Motor neuron (in vitro differentiated cells): ENCODE data around the gene BUB1. TPM values are rescaled to one million over a fixed set of nuclear protein-coding genes. Genes with fewer than 3 reads are reported as not detected.
"Not testable (repeated sequence)": the region's sequence is repeated elsewhere in the genome, so short reads cannot be mapped to it uniquely, and the experiment has no call there.

Source experiments
- ATAC-seq, 8 experiments: fragments of 200-7000 bp; cut with Tn5 transposase; replicated peaks in 6 of 8; 2 replicates each; pipeline ENCODE4 v1.8.0; 2021; ENCODE audit warnings: mild to moderate bottlenecking in 8 of 8, moderate library complexity in 8 of 8
- H3K27ac ChIP-seq, 2 donors: fragments of 250-450 bp; sonication (Bioruptor Pico); 2 replicates each; pipeline ENCODE4 v1.9.0; 2021; ENCODE audit warnings: antibody characterized with exemption in 2 of 2, mild to moderate bottlenecking in 2 of 2, moderate library complexity in 1 of 2
- H3K4me1 ChIP-seq, 2 donors: fragments of 250-450 bp; sonication (Bioruptor Pico); replicated peaks in 1 of 2; 2 replicates each; pipeline ENCODE4 v1.6.1; 2021; ENCODE audit warnings: antibody characterized with exemption in 2 of 2, mild to moderate bottlenecking in 2 of 2, moderate library complexity in 1 of 2
- H3K4me3 ChIP-seq, 5 donors: fragments of 250-450 bp; sonication (Bioruptor Pico); 2 replicates each; pipeline ENCODE4 v1.9.0; 2021; ENCODE audit warnings: antibody characterized with exemption in 5 of 5, mild to moderate bottlenecking in 5 of 5, moderate library complexity in 4 of 5
- WGBS, 10 experiments: fragments of 450-650 bp; shearing (Covaris generic); methylation state at CpG; one replicate each; pipeline ENCODE4 v1.0.0; 2022; 5-methylcytosine and 5-hydroxymethylcytosine counted together
- in situ Hi-C, 9 experiments: fragments of 400-800 bp; cut with MboI; loops; one replicate each; pipeline ENCODE4 v1.15.0; 2021; ENCODE audit warnings: low sequenced_read_pairs in 9 of 9, low pct_unique_long_range_greater_than_20kb in 2 of 9; ENCODE audit not compliant: unreplicated experiment in 9 of 9
- total RNA-seq, 8 experiments: library from RNA; unstranded; fragments of 300-600 nt; gene quantifications; 2 replicates each; pipeline versions ENCODE4 v1.2.3 to v1.2.4, GENCODE V29; 2022

Gene BUB1
- total RNA-seq, 8 experiments from 2014 or later, result 0.76 to 112 (median 17.4) TPM

DNA sequence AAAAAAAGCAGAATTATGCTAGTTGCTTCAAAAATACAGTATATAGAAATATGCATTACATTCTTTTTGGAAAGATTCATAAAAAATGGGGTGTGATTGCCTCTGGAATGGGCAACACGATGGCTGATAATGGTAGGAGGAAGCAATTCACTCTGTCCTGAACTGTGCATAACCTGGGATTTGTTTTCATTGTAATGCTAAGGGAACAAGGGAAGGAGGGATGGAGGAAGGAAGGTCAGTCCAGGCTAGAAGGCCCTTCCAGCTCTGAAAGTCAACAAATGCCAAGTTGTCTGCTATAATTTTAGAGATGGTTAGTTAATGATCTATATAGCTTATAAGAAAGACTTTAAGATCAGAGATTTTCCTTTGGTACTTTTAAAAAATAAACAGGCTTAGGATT, 40.8 kb downstream of the BUB1 start:
- no peak overlapping the region for H3K27ac ChIP-seq
- H3K4me3 ChIP-seq, result no peak overlapping the region
- no peak for ATAC-seq
- in situ Hi-C loops, result no loop called here
- 43 to 87% (median 75%) methylated on average over 1 of the region's 1 CpG; no CpG with 5 or more reads in 5 of the 10 experiments for WGBS, 10 experiments
- H3K4me1 ChIP-seq, result no peaks in the 10 kb centered on the region

DNA sequence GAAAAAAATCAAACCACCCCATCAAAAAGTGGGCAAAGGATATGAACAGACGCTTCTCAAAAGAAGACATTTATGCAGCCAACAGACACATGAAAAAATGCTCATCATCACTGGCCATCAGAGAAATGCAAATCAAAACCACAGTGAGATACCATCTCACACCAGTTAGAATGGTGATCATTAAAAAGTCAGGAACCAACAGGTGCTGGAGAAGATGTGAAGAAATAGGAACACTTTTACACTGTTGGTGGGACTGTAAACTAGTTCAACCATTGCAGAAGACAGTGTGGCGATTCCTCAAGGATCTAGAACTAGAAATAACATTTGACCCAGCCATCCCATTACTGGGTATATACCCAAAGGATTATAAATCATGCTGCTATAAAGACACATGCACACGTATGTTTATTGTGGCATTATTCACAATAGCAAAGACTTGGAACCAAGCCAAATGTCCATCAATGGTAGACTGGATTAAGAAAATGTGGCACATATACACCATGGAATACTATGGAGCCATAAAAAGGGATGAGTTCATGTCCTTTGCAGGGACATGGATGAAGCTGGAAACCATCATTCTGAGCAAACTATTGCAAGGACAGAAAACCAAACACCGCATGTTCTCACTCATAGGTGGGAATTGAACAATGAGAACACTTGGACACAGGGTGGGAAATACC, 41.8 kb downstream of the BUB1 start:
- ATAC-seq, in situ Hi-C loops, H3K4me1 ChIP-seq, H3K27ac ChIP-seq, H3K4me3 ChIP-seq: not testable (repeated sequence)
- WGBS, 10 experiments, result no CpG with 5 or more reads among the region's 4 CpGs

GRCh38 chr2:110627348-110627747, 50.5 kb downstream of the BUB1 start:
- in situ Hi-C loops, ATAC-seq, H3K27ac ChIP-seq, H3K4me3 ChIP-seq, H3K4me1 ChIP-seq: not testable (repeated sequence)
- 92 to 100% (median 100%) methylated on average over 1 of the region's 1 CpG; no CpG with 5 or more reads in 5 of the 10 experiments for WGBS, 10 experiments

DNA sequence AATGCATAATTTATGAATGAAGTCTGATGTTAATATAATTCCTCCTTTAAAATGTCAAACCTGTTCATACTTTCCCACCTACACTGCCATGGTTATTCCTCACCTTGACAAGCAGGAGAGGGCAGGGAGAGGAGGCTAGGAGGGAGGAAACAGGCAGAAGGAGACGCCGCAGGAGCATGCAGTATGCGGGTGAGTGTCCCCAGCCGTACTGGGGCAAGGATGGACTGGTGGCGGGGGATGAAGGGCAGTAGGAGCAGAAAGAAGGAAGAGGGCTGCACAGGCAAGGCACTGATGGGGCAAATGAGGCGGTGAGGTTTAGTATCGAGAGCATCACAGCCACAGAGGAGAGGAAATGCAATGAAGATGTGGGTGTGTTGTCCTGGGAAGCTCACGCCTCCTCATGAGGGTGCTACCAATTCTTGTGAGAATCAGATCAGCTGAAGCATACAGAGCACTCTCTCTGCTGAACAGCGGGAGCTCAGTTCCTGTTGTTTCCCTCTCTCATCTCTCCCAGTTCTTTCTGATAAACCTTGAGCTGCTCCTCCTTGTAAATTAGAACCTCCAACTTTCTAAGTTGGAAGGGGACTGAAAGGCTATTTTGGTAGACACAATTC, 58.4 kb downstream of the BUB1 start:
- in situ Hi-C loops, H3K27ac ChIP-seq, H3K4me1 ChIP-seq, H3K4me3 ChIP-seq: not testable (repeated sequence)
- WGBS, 10 experiments, result 60 to 67% methylated on average over 1 of the region's 9 CpGs; no CpG with 5 or more reads in 8 of the 10 experiments
- peak in 3 of 8 experiments; percentile 54 to 99 (median 99) for ATAC-seq

DNA sequence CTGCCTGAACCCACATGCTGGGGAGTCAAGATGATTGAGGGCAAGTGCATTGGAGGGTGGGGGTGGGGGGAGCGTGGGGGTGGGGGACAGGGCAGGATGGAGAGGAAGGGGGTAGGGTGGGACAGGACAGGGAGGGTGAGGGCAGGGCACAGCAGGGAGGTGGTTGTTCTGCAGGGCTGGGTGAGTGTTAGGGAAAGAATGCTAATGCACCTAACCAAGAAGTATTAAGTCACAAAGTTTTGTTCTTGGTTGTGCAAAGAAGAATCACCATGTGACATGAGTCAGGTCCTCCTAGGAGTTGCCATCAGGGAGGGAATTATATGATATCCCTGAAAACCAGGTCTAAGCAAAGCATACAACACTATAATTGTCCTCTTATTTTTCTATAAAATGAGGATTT, 63.9 kb downstream of the BUB1 start:
- in situ Hi-C loops, H3K4me3 ChIP-seq, H3K4me1 ChIP-seq, H3K27ac ChIP-seq: not testable (repeated sequence)
- ATAC-seq, result peak in 2 of 8 experiments; percentile 51 to 54
- no CpG with 5 or more reads among the region's 1 CpG for WGBS, 10 experiments

DNA sequence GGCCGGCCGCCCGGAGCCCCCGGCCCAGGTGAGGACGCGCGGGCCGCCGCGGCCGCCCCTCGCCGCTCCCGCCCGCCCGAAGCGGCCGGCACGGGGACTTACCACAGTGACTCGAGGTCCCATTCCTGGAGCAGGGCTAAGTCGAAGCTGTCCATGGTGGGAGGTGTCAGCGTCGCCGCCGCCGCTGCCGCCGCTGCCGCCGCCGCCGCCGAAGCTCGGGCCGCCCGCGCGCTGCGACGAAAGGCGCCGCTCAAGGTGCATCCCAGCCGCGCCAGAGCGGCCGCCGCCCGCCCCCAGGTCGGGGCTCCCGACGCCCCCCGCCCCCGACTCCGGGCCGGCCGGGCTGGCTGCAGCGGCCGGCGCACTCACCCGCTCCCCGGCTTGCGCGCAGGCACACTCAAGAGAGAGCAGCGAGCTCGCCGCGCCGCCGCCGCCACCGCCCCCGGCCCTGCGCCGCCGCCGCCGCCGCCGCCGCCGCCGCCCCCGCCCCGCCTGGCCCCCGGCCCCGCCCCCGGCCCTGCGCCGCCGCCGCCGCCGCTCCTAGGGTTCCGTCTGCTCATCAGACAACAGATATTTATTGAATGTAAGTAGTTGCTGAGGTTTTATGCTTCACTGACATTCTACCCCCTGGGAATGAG, 67.1 kb downstream of the BUB1 start:
- ATAC-seq, result peak; percentile 26 to 86 (median 81)
- H3K27ac ChIP-seq, H3K4me1 ChIP-seq, in situ Hi-C loops: not testable (repeated sequence)
- WGBS, 10 experiments, result no CpG with 5 or more reads among the region's 94 CpGs
- H3K4me3 ChIP-seq, result peak overlapping the region; percentile 49 to 71 (median 59)

DNA sequence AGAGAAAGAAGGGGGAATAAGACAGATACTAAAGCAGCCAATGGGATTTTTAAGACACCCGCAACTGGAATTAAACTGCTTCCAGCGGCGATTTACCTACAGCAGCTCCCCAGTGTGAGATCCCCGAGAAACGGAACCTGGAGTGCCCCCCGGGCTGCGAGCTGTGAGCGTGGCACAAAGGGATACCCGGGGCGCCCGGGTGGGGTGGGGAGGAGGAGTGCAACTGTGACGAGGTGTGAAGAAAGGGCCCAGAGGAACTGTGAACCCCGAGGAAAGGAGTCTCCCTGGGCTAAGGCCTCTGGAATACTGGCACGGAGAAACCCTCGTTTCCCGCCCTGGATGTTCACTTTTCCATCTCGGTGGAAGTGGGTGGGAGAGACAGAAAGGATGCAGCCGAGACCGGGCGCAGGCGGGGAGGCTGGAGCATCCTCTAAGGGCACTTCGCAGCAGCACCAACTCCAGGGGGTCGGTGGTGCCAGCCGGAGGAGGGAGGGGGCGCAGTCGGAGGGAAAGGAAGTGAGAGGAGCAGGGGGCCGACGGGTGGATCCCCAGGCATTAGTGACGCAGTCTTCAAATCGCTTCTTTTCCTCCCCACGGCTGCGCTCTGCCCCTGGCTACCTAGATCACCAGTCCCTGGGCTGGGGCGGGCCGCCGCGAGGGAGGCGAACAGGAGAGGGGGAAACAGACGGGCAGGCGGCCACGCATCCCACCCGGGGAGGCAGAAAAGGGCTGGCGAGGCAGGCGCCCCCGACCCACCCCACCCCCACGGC, 67.8 kb downstream of the BUB1 start:
- no CpG with 5 or more reads among the region's 45 CpGs for WGBS, 10 experiments
- H3K27ac ChIP-seq, in situ Hi-C loops, H3K4me1 ChIP-seq: not testable (repeated sequence)
- peak; percentile 22 to 82 (median 78) for ATAC-seq
- H3K4me3 ChIP-seq, result peak overlapping the region in 1 of 5 donors; percentile 20

DNA sequence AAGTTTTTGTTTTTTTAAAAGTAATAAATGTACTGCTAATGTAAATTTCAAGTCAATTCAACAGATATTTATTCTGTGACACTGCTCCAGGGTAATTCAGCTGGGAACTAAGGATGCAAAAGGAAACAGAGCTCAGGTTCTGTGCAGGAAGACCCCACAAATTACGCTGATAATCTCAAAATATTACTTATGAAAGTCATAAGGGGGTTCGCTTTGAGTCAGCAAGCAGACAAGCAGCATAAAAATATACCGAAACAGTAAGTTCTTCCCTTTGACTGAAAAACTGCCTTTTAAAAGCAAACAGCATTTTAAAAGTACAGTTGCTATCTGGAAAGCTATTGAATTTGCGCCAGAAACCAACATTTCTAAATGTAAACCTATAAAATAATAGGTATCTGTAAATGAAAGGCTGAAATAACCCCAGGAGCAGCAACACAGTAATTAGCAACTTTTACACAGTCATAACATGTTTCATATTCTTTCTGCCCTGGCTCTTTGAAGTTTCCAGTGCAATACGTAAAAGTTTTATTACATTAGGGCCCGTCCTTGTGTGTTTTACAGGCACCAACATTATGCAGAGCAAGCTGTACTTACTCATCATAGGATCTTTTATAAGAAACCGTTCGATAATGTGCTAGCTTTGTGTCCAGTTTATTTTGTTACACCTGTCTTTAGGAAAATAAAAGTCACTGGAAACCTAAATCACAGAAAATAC, 68.9 kb downstream of the BUB1 start:
- ATAC-seq, H3K4me3 ChIP-seq, in situ Hi-C loops, H3K27ac ChIP-seq, H3K4me1 ChIP-seq: not testable (repeated sequence)
- no CpG with 5 or more reads among the region's 8 CpGs for WGBS, 10 experiments

GRCh38 chr2:110605057-110605456, 72.8 kb downstream of the BUB1 start:
- ATAC-seq, in situ Hi-C loops, H3K27ac ChIP-seq, H3K4me3 ChIP-seq, H3K4me1 ChIP-seq: not testable (repeated sequence)
- no CpG with 5 or more reads among the region's 12 CpGs for WGBS, 10 experiments

- ATAC-seq, result peak in 4 of 8 experiments; percentile 22 to 94 (median 84)
- H3K27ac ChIP-seq, H3K4me1 ChIP-seq, H3K4me3 ChIP-seq, in situ Hi-C loops: not testable (repeated sequence)
- no CpG with 5 or more reads among the region's 8 CpGs for WGBS, 10 experiments
These were observed 73.8 kb downstream of the BUB1 start for GRCh38 chr2:110603917-110604591.

DNA sequence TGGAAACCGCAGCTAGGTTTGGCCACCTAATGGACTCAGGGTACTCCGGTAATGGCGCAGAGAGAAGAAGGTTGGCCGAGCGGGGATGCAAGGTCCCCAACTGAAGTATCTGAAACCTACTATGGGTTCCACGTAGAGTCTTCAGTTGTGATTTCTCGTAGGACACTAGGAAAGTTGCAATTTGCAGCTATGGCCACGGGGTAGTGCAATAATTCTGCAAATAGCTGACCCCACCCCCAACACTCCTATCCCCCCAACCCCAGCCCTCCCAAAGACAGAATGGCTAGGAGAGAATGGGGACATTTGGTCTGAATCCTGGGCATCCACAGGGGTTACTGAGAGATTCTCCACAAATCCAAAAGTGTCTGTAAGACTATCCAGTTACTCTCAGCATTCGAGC, 75.7 kb downstream of the BUB1 start:
- H3K4me3 ChIP-seq, H3K27ac ChIP-seq, ATAC-seq, H3K4me1 ChIP-seq, in situ Hi-C loops: not testable (repeated sequence)
- WGBS, 10 experiments, result no CpG with 5 or more reads among the region's 9 CpGs

DNA sequence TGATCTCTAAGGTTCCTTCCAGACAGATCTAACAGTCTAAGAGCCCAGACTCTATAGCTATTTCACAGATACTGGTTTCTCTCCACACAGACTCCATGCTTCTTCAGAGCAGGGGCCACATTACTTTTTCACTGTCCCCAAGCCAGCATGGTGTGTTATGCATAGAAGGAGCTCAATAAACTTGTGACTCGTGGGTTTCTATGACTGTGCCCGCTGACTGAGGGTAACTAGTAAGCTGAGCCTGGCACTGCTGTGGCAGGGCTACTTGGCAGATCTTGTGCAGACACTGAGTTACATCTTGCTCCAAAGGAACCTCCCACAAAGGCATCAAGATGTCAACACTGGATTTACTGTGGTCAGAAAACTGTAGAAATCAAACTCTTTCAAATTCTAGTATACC, 85.9 kb downstream of the BUB1 start:
- ATAC-seq, H3K4me3 ChIP-seq, H3K4me1 ChIP-seq, H3K27ac ChIP-seq, in situ Hi-C loops: not testable (repeated sequence)
- no CpG with 5 or more reads among the region's 2 CpGs for WGBS, 10 experiments
